Fibroblast of skin of abdomen (primary cell): Measurements from ENCODE around the gene ACTL8. TPM values are rescaled to one million over a fixed set of nuclear protein-coding genes. Genes with fewer than 3 reads are reported as not detected.
A peak's percentile ranks its signal among the peaks of the same experiment; 100 is the strongest.

Experiments
- DNase-seq: peaks from one replicate; pipeline ENCODE4 v3.0.0-alpha.2; 2013
- polyA plus RNA-seq, 2 experiments: library from polyadenylated mRNA; unstranded; fragments of 120-200 nt; gene quantifications; one replicate each; pipeline ENCODE4 v1.2.1, GENCODE V29; 2013; ENCODE audit not compliant: insufficient read length in 2 of 2

The ACTL8 gene
- not detected for polyA plus RNA-seq (2013, experiment 1 of 2; ENCODE audit: insufficient read length)
- not detected for polyA plus RNA-seq (2013, experiment 2 of 2; ENCODE audit: insufficient read length)

GRCh38 chr1:17755120-17755519, at the start of gene ACTL8:
Gene ACTL8, plus strand, starts transcription at chr1:17755333. Its CDS starts 67,676 bp downstream, at chr1:17823009.
- DNase-seq = no peak

GRCh38 chr1:17706445-17706844, 48.7 kb upstream of the ACTL8 start:
- DNase-seq = no peak

- no peak for DNase-seq
Measured at GRCh38 chr1:17709981-17710380, 45.2 kb upstream of the ACTL8 start.

- DNase-seq = no peak
Measured at GRCh38 chr1:17710889-17711576, 44.1 kb upstream of the ACTL8 start.

GRCh38 chr1:17711577-17711910, 43.6 kb upstream of the ACTL8 start:
- no peak for DNase-seq

- no peak for DNase-seq
Measured at GRCh38 chr1:17711941-17712340, 43.2 kb upstream of the ACTL8 start.

- no peak for DNase-seq
Measured at GRCh38 chr1:17713993-17714392, 41.1 kb upstream of the ACTL8 start.

- DNase-seq = no peak
Measured at GRCh38 chr1:17717594-17718535, 37.3 kb upstream of the ACTL8 start.

GRCh38 chr1:17719874-17720273, 35.3 kb upstream of the ACTL8 start:
- DNase-seq = peak; percentile 21

- DNase-seq = no peak
Measured at GRCh38 chr1:17721444-17721843, 33.7 kb upstream of the ACTL8 start.

- no peak for DNase-seq
Measured at GRCh38 chr1:17723684-17724083, 31.4 kb upstream of the ACTL8 start.

- DNase-seq = no peak
Measured at GRCh38 chr1:17724150-17724549, 31.0 kb upstream of the ACTL8 start.

- no peak for DNase-seq
Measured at GRCh38 chr1:17725084-17725719, 29.9 kb upstream of the ACTL8 start.

GRCh38 chr1:17725811-17726582, 29.1 kb upstream of the ACTL8 start:
- no peak for DNase-seq

GRCh38 chr1:17728123-17728712, 26.9 kb upstream of the ACTL8 start:
- DNase-seq = no peak

GRCh38 chr1:17729248-17729647, 25.9 kb upstream of the ACTL8 start:
- no peak for DNase-seq

GRCh38 chr1:17729909-17730308, 25.2 kb upstream of the ACTL8 start:
- DNase-seq = no peak

- no peak for DNase-seq
Measured at GRCh38 chr1:17731460-17731859, 23.7 kb upstream of the ACTL8 start.

GRCh38 chr1:17732475-17732874, 22.7 kb upstream of the ACTL8 start:
- peak; percentile 60 for DNase-seq

GRCh38 chr1:17733661-17734060, 21.5 kb upstream of the ACTL8 start:
- DNase-seq = no peak

GRCh38 chr1:17734609-17735008, 20.5 kb upstream of the ACTL8 start:
- DNase-seq = no peak

GRCh38 chr1:17735348-17735747, 19.8 kb upstream of the ACTL8 start:
- no peak for DNase-seq
